Stomach (tissue), 9 donors: Measurements from ENCODE around the gene FARS2. TPM values are rescaled to one million over a fixed set of nuclear protein-coding genes. Genes with fewer than 3 reads are reported as not detected.

Experiments
- DNase-seq, 2 donors: peaks; one replicate each; pipeline versions ENCODE4 v3.0.0 to v3.0.0-alpha.2; 2013 to 2019
- H3K27ac ChIP-seq, 5 donors: fragments of 200-600 bp in 4 of 5; sonication (generic) in 4 of 5; one replicate each; pipeline ENCODE4 v1.5.1; 2013 to 2019; ENCODE audit warnings: mild to moderate bottlenecking in 1 of 5, moderate library complexity in 1 of 5
- H3K27me3 ChIP-seq, 3 donors: fragments of 200-600 bp; sonication (generic); one replicate each; pipeline ENCODE4 v1.5.1; 2017 to 2019; ENCODE audit warnings: mixed run types in 1 of 3
- H3K36me3 ChIP-seq, 4 donors: fragments of 200-600 bp; sonication (generic); 1 replicate in 3 of 4; 2 replicates in 1 of 4; pipeline ENCODE4 v1.5.1; 2016 to 2019
- H3K4me1 ChIP-seq, 4 donors: fragments of 200-600 bp; sonication (generic); one replicate each; pipeline ENCODE4 v1.5.1; 2016 to 2019
- H3K4me3 ChIP-seq, 4 donors: fragments of 200-600 bp; sonication (generic) in 3 of 4; one replicate each; pipeline ENCODE4 v1.5.1; 2016 to 2019; ENCODE audit warnings: mild to moderate bottlenecking in 1 of 4
- H3K9me3 ChIP-seq, 4 donors: fragments of 200-600 bp; sonication (generic); one replicate each; pipeline ENCODE4 v1.5.1; 2016 to 2019
- CTCF ChIP-seq, 7 experiments: fragments of 450-650 bp in 4 of 7; fragments of 200-600 bp in 3 of 7; sonication (generic) in 3 of 7; IDR thresholded peaks; one replicate each; pipeline ENCODE4 v1.5.1; 2016 to 2019; ENCODE audit warnings: antibody characterized with exemption in 7 of 7, control low read depth in 2 of 7, mild to moderate bottlenecking in 1 of 7
- EP300 ChIP-seq: sonication (generic); formaldehyde crosslinking; IDR thresholded peaks from one replicate; pipeline ENCODE4 v1.6.1; 2017; ENCODE audit warnings: antibody characterized with exemption
- POLR2A ChIP-seq, 4 donors: fragments of 450-650 bp; IDR thresholded peaks; one replicate each; pipeline ENCODE4 v1.6.1; 2016; ENCODE audit warnings: antibody characterized with exemption in 4 of 4, control low read depth in 2 of 4, mild to moderate bottlenecking in 1 of 4, moderate library complexity in 1 of 4
- POLR2AphosphoS5 ChIP-seq, 3 donors: sonication (generic); formaldehyde crosslinking; IDR thresholded peaks; one replicate each; pipeline ENCODE4 v1.6.1; 2016; ENCODE audit warnings: antibody characterized with exemption in 3 of 3
- WGBS, 5 donors: extraction: QIAGEN DNeasy Blood & Tissue Kit in 3 of 5; methylation state at CpG; one replicate each; pipeline versions ENCODE4 v1.1.5 to v1.1.7; 2013 to 2018; 5-methylcytosine and 5-hydroxymethylcytosine counted together
- intact Hi-C: fragments of 100-400 bp; cut with DNase I; formaldehyde crosslinking; loops from one replicate; pipeline ENCODE4 v1.15.1; 2023; ENCODE audit warnings: low total_unique reads
- polyA plus RNA-seq, 3 donors: library from polyadenylated mRNA; stranded (reverse); fragments of 200-250 nt; gene quantifications; one replicate each; pipeline ENCODE4 v1.2.3, GENCODE V29; 2013
- total RNA-seq, 5 donors: library from RNA; depleted of rRNA; stranded (reverse); fragments of >200 nt; gene quantifications; one replicate each; pipeline versions ENCODE4 v1.1.0 to v1.2.3, GENCODE V29; 2014 to 2016
- donor health status: healthy with polysubstance abuse.
- donor health status: Bipolar disorder and iron deficiency.
- donor health status: healthy.

FARS2 gene
- total and polyA plus RNA-seq, 8 donors = 3.8 to 47.8 (median 15.9) TPM

- no peak for DNase-seq
- TF ChIP-seq POLR2A (IDR thresholded peaks at IDR 0.05) = no peak
- no peak for TF ChIP-seq POLR2AphosphoS5 (IDR thresholded peaks at IDR 0.05)
- no peak for TF ChIP-seq CTCF (IDR thresholded peaks at IDR 0.05)
- TF ChIP-seq EP300 = no peak
- no peaks in the 10 kb centered on the region for H3K36me3 ChIP-seq
- no peak overlapping the region for H3K4me3 ChIP-seq
- no peaks in the 10 kb centered on the region for H3K9me3 ChIP-seq
- intact Hi-C loops = no loop called here
- H3K27ac ChIP-seq = no peak overlapping the region
- no peaks in the 10 kb centered on the region for H3K27me3 ChIP-seq
- 93 to 98% (median 96%) methylated on average over 7 of the region's 7 CpGs for WGBS, 5 donors
- H3K4me1 ChIP-seq = peaks cover 0 to 5% (median 0%) of the 10 kb centered on the region in 4 donors
Measured at GRCh38 chr6:5731435-5731834, 470.1 kb downstream of the FARS2 start.

- DNase-seq = no peak
- Histone ChIP-seq H3K27ac (no peak overlapping the region), H3K4me1 (peaks cover 0 to 5% (median 0%) of the 10 kb centered on the region in 4 donors), H3K4me3 (no peak overlapping the region), H3K36me3 (no peaks in the 10 kb centered on the region), H3K27me3 (no peaks in the 10 kb centered on the region), H3K9me3 (no peaks in the 10 kb centered on the region)
- 83 to 89% (median 87%) methylated on average over 6 of the region's 6 CpGs for WGBS, 5 donors
- TF ChIP-seq POLR2A (IDR thresholded peaks at IDR 0.05) = no peak
- intact Hi-C loops = no loop called here
Measured at GRCh38 chr6:5732496-5732895, 471.2 kb downstream of the FARS2 start.

- intact Hi-C loops = no loop called here
- no peak for TF ChIP-seq EP300
- no peak for TF ChIP-seq POLR2A (IDR thresholded peaks at IDR 0.05)
- TF ChIP-seq POLR2AphosphoS5 (IDR thresholded peaks at IDR 0.05) = no peak
- no peak for TF ChIP-seq CTCF (IDR thresholded peaks at IDR 0.05)
- Histone ChIP-seq H3K9me3 (no peaks in the 10 kb centered on the region), H3K4me3 (no peak overlapping the region), H3K36me3 (no peaks in the 10 kb centered on the region), H3K4me1 (no peaks in the 10 kb centered on the region), H3K27ac (no peak overlapping the region), H3K27me3 (no peaks in the 10 kb centered on the region)
- DNase-seq = no peak
- 69 to 88% (median 82%) methylated on average over 5 of the region's 5 CpGs for WGBS, 5 donors
Measured at GRCh38 chr6:5736016-5736738, 474.9 kb downstream of the FARS2 start.

GRCh38 chr6:5737460-5737859, 476.1 kb downstream of the FARS2 start:
- intact Hi-C loops = no loop called here
- no peak for DNase-seq
- TF ChIP-seq POLR2A (IDR thresholded peaks at IDR 0.05) (no peak), POLR2AphosphoS5 (IDR thresholded peaks at IDR 0.05) (no peak), CTCF (IDR thresholded peaks at IDR 0.05) (no peak), EP300 (no peak)
- Histone ChIP-seq H3K4me3 (no peak overlapping the region), H3K9me3 (no peaks in the 10 kb centered on the region), H3K4me1 (no peaks in the 10 kb centered on the region), H3K27ac (no peak overlapping the region), H3K36me3 (no peaks in the 10 kb centered on the region), H3K27me3 (no peaks in the 10 kb centered on the region)
- WGBS, 5 donors = 99 to 100% (median 100%) methylated on average over 4 of the region's 4 CpGs

GRCh38 chr6:5738211-5738610, 476.9 kb downstream of the FARS2 start:
- TF ChIP-seq CTCF (IDR thresholded peaks at IDR 0.05) = no peak
- no peak for TF ChIP-seq POLR2AphosphoS5 (IDR thresholded peaks at IDR 0.05)
- no peak for TF ChIP-seq POLR2A (IDR thresholded peaks at IDR 0.05)
- TF ChIP-seq EP300 = no peak
- H3K9me3 ChIP-seq = no peaks in the 10 kb centered on the region
- H3K4me3 ChIP-seq = no peak overlapping the region
- H3K27me3 ChIP-seq = no peaks in the 10 kb centered on the region
- 70 to 89% (median 78%) methylated on average over 1 of the region's 1 CpG for WGBS, 5 donors
- intact Hi-C loops = no loop called here
- H3K4me1 ChIP-seq = no peaks in the 10 kb centered on the region
- DNase-seq = no peak
- H3K27ac ChIP-seq = no peak overlapping the region
- H3K36me3 ChIP-seq = no peaks in the 10 kb centered on the region
